GM12874 (cell line): Measurements from ENCODE around the gene FEZ2.

ENCODE experiments used
- TF ChIP-seq, protein P1 (sequence below): IDR thresholded peaks from 2 replicates; pipeline ENCODE4 v1.5.1; 2011; ENCODE audit warnings: low read depth, mild to moderate bottlenecking, control low read depth, low read length, moderate library complexity; ENCODE audit not compliant: insufficient read depth

The FEZ2 gene

GRCh38 chr2:36618381-36618780, 20.4 kb upstream of the FEZ2 start:
- TF ChIP-seq, protein P1, sequence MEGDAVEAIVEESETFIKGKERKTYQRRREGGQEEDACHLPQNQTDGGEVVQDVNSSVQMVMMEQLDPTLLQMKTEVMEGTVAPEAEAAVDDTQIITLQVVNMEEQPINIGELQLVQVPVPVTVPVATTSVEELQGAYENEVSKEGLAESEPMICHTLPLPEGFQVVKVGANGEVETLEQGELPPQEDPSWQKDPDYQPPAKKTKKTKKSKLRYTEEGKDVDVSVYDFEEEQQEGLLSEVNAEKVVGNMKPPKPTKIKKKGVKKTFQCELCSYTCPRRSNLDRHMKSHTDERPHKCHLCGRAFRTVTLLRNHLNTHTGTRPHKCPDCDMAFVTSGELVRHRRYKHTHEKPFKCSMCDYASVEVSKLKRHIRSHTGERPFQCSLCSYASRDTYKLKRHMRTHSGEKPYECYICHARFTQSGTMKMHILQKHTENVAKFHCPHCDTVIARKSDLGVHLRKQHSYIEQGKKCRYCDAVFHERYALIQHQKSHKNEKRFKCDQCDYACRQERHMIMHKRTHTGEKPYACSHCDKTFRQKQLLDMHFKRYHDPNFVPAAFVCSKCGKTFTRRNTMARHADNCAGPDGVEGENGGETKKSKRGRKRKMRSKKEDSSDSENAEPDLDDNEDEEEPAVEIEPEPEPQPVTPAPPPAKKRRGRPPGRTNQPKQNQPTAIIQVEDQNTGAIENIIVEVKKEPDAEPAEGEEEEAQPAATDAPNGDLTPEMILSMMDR, result no peak

GRCh38 chr2:36616947-36617346, 19.0 kb upstream of the FEZ2 start:
- TF ChIP-seq, protein P1, result no peak

DNA sequence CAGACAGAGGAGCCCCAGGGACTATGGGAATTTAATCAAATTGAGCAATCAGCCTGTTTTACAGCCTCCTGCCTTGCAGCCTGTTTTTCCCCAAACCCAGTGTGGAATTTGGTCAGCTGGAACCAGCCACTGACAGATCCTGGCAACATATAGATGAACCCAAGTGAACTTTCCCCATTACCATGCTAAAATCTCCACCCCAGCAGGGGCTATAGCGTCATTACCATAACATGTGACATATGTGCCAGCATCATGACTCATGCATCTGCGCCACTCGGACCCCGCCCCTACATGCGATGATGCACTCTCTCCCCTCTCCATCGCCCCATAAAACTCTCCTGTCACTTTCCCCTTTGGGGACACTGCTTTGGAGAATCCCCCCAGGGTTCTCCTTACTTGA, 17.3 kb upstream of the FEZ2 start:
- TF ChIP-seq, protein P1, result no peak

- TF ChIP-seq, protein P1, result no peak
Measured at GRCh38 chr2:36613801-36614200, 15.8 kb upstream of the FEZ2 start.

- TF ChIP-seq, protein P1, result no peak
Measured at GRCh38 chr2:36611316-36611990, 13.5 kb upstream of the FEZ2 start.

DNA sequence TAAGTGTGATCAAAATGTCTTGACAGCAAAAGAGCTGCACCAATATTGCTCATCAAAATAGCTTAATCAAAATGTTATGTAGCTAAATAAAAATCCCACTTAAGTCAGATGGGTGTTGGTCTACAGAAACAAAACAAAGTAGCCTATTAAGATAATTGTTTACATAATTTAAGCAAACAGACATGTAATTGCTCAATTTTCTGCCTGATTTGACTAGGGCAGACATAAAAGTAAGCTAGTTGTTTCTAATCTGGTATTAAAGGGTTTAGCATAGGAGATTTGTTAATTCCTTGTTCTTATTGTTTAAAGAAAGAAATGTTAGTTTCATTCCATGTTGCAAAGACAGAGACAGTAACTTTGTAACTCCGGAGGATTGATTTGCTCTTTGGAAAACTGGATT, 11.5 kb upstream of the FEZ2 start:
- TF ChIP-seq, protein P1, result no peak

GRCh38 chr2:36607947-36608346, 10.0 kb upstream of the FEZ2 start:
- TF ChIP-seq, protein P1, result no peak
